HEK293 (cell line): Measurements from ENCODE around the gene XRN1.

Source experiments
- CTCF ChIA-PET: fragments of 350-600 bp; formaldehyde crosslinking; extraction: SDS; loops from one replicate; lab custom pipeline; 2021; ENCODE audit warnings: antibody characterized with exemption; lab: Yijun Ruan, JAX
- POLR2A ChIA-PET: fragments of 300-600 bp; formaldehyde crosslinking; extraction: SDS; loops from one replicate; lab custom pipeline; 2020; ENCODE audit warnings: antibody characterized with exemption, inconsistent platforms; lab: Yijun Ruan, JAX
- H3K27ac ChIP-seq: fragments of 200-500 bp; sonication (Bioruptor generic); 2 replicates; pipeline ENCODE4 v1.5.1; 2014; ENCODE audit warnings: low read depth, low read length, control low read depth, inconsistent platforms; ENCODE audit errors: extremely low read depth
- H3K36me3 ChIP-seq, 2 experiments: fragments of 200-500 bp in 1 of 2; sonication (Bioruptor generic) in 1 of 2; 1 replicate in 1 of 2; 2 replicates in 1 of 2; pipeline ENCODE4 v1.5.1; 2014 to 2017; ENCODE audit warnings: inconsistent platforms in 2 of 2, low read length in 2 of 2; ENCODE audit not compliant: control insufficient read depth in 2 of 2, insufficient read depth in 1 of 2
- H3K4me1 ChIP-seq: fragments of 200-500 bp; sonication (Bioruptor generic); 2 replicates; pipeline ENCODE4 v1.5.1; 2014; ENCODE audit warnings: mild to moderate bottlenecking, low read length, inconsistent platforms; ENCODE audit not compliant: control insufficient read depth, insufficient read depth
- H3K4me3 ChIP-seq: 2 replicates; pipeline ENCODE4 v1.5.1; 2011; ENCODE audit warnings: low read depth, mild to moderate bottlenecking, control low read depth, low read length, moderate library complexity
- H3K9me3 ChIP-seq: fragments of 200-500 bp; sonication (Bioruptor generic); 2 replicates; pipeline ENCODE4 v1.5.1; 2014; ENCODE audit warnings: low read depth, low read length, inconsistent platforms; ENCODE audit not compliant: control insufficient read depth, insufficient read depth
- BCL11B ChIP-seq: fragments of 450-650 bp; formaldehyde crosslinking; IDR thresholded peaks from 2 replicates; pipeline ENCODE4 v1.5.1; 2016; ENCODE audit warnings: low read depth, missing biosample characterization, missing genetic modification characterization
- INSM2 ChIP-seq: fragments of 450-650 bp; formaldehyde crosslinking; IDR thresholded peaks from 2 replicates; pipeline ENCODE4 v1.5.1; 2016; ENCODE audit warnings: missing biosample characterization, missing genetic modification characterization
- KLF7 ChIP-seq: fragments of 450-650 bp; formaldehyde crosslinking; IDR thresholded peaks from 2 replicates; pipeline ENCODE4 v1.5.1; 2016; ENCODE audit warnings: missing biosample characterization, missing genetic modification characterization, borderline replicate concordance
- SCRT1 ChIP-seq: fragments of 450-650 bp; formaldehyde crosslinking; IDR thresholded peaks from 2 replicates; pipeline ENCODE4 v1.5.1; 2016; ENCODE audit warnings: missing biosample characterization, missing genetic modification characterization, borderline replicate concordance
- SP7 ChIP-seq: fragments of 450-650 bp; formaldehyde crosslinking; IDR thresholded peaks from 2 replicates; pipeline ENCODE4 v1.5.1; 2016; ENCODE audit warnings: missing biosample characterization, missing genetic modification characterization
- ZBTB1 ChIP-seq: fragments of 450-650 bp; formaldehyde crosslinking; IDR thresholded peaks from 2 replicates; pipeline ENCODE4 v1.5.1; 2016; ENCODE audit warnings: missing biosample characterization, missing genetic modification characterization
- ZBTB17 ChIP-seq: fragments of 450-650 bp; formaldehyde crosslinking; IDR thresholded peaks from 2 replicates; pipeline ENCODE4 v1.5.1; 2016; ENCODE audit warnings: missing biosample characterization, missing genetic modification characterization
- ZBTB44 ChIP-seq: fragments of 450-650 bp; IDR thresholded peaks from 2 replicates; pipeline ENCODE4 v1.5.1; 2018; ENCODE audit warnings: missing biosample characterization, mild to moderate bottlenecking, missing genetic modification characterization
- ZBTB48 ChIP-seq: fragments of 450-650 bp; formaldehyde crosslinking; IDR thresholded peaks from 2 replicates; pipeline ENCODE4 v1.5.1; 2016; ENCODE audit warnings: missing biosample characterization, missing genetic modification characterization
- ZBTB49 ChIP-seq: fragments of 450-650 bp; formaldehyde crosslinking; IDR thresholded peaks from 2 replicates; pipeline ENCODE4 v1.5.1; 2016; ENCODE audit warnings: missing biosample characterization, missing genetic modification characterization, low read depth
- ZBTB7A ChIP-seq: fragments of 450-650 bp; formaldehyde crosslinking; IDR thresholded peaks from 2 replicates; pipeline ENCODE4 v1.5.1; 2016; ENCODE audit warnings: low read depth, missing biosample characterization, missing genetic modification characterization
- ZFHX2 ChIP-seq: fragments of 450-650 bp; formaldehyde crosslinking; conservative IDR thresholded peaks from 2 replicates; pipeline ENCODE4 v1.5.1; 2016; ENCODE audit warnings: missing biosample characterization, missing genetic modification characterization
- ZNF10 ChIP-seq: fragments of 450-650 bp; formaldehyde crosslinking; IDR thresholded peaks from 2 replicates; pipeline ENCODE4 v1.5.1; 2017; ENCODE audit warnings: missing biosample characterization, missing genetic modification characterization
- ZNF114 ChIP-seq: fragments of 450-650 bp; formaldehyde crosslinking; IDR thresholded peaks from 2 replicates; pipeline ENCODE4 v1.5.0; 2017; ENCODE audit warnings: missing biosample characterization, missing genetic modification characterization
- ZNF174 ChIP-seq: fragments of 450-650 bp; formaldehyde crosslinking; IDR thresholded peaks from 2 replicates; pipeline ENCODE4 v1.5.0; 2017; ENCODE audit warnings: missing biosample characterization, mild to moderate bottlenecking, missing genetic modification characterization
- ZNF223 ChIP-seq: fragments of 450-650 bp; formaldehyde crosslinking; IDR thresholded peaks from 2 replicates; pipeline ENCODE4 v1.5.1; 2016; ENCODE audit warnings: missing biosample characterization, missing genetic modification characterization
- ZNF23 ChIP-seq: fragments of 450-650 bp; formaldehyde crosslinking; IDR thresholded peaks from 2 replicates; pipeline ENCODE4 v1.5.1; 2016; ENCODE audit warnings: missing biosample characterization, missing genetic modification characterization, borderline replicate concordance
- ZNF248 ChIP-seq: fragments of 450-650 bp; formaldehyde crosslinking; IDR thresholded peaks from 2 replicates; pipeline ENCODE4 v1.5.1; 2017; ENCODE audit warnings: missing biosample characterization, missing genetic modification characterization
- ZNF292 ChIP-seq: fragments of 450-650 bp; formaldehyde crosslinking; IDR thresholded peaks from 2 replicates; pipeline ENCODE4 v1.5.1; 2016; ENCODE audit warnings: low read depth, missing biosample characterization, missing genetic modification characterization, borderline replicate concordance
- ZNF311 ChIP-seq: fragments of 450-650 bp; formaldehyde crosslinking; IDR thresholded peaks from 2 replicates; pipeline ENCODE4 v1.5.1; 2017; ENCODE audit warnings: missing biosample characterization, missing genetic modification characterization, borderline replicate concordance
- ZNF350 ChIP-seq: fragments of 450-650 bp; formaldehyde crosslinking; IDR thresholded peaks from 2 replicates; pipeline ENCODE4 v1.5.0; 2017; ENCODE audit warnings: missing biosample characterization, mild to moderate bottlenecking, missing genetic modification characterization
- ZNF362 ChIP-seq: fragments of 450-650 bp; formaldehyde crosslinking; IDR thresholded peaks from 2 replicates; pipeline ENCODE4 v1.5.1; 2016; ENCODE audit warnings: missing biosample characterization, missing genetic modification characterization
- ZNF394 ChIP-seq: fragments of 450-650 bp; formaldehyde crosslinking; IDR thresholded peaks from 2 replicates; pipeline ENCODE4 v1.5.1; 2016; ENCODE audit warnings: missing biosample characterization, missing genetic modification characterization, mild to moderate bottlenecking, moderate library complexity, borderline replicate concordance
- ZNF416 ChIP-seq: fragments of 450-650 bp; formaldehyde crosslinking; IDR thresholded peaks from 2 replicates; pipeline ENCODE4 v1.5.1; 2016; ENCODE audit warnings: missing biosample characterization, missing genetic modification characterization
- ZNF433 ChIP-seq: fragments of 450-650 bp; formaldehyde crosslinking; IDR thresholded peaks from 2 replicates; pipeline ENCODE4 v1.5.1; 2016; ENCODE audit warnings: missing biosample characterization, missing genetic modification characterization, low read depth
- ZNF623 ChIP-seq: fragments of 450-650 bp; formaldehyde crosslinking; IDR thresholded peaks from 2 replicates; pipeline ENCODE4 v1.5.1; 2016; ENCODE audit warnings: missing biosample characterization, missing genetic modification characterization
- ZNF629 ChIP-seq: fragments of 450-650 bp; formaldehyde crosslinking; IDR thresholded peaks from 2 replicates; pipeline ENCODE4 v1.5.1; 2017; ENCODE audit warnings: missing biosample characterization, missing genetic modification characterization
- ZNF768 ChIP-seq: fragments of 450-650 bp; formaldehyde crosslinking; IDR thresholded peaks from 2 replicates; pipeline ENCODE4 v1.5.1; 2018; ENCODE audit warnings: missing biosample characterization, mild to moderate bottlenecking, missing genetic modification characterization
- ZNF785 ChIP-seq: fragments of 450-650 bp; formaldehyde crosslinking; IDR thresholded peaks from 2 replicates; pipeline ENCODE4 v1.5.1; 2016; ENCODE audit warnings: missing biosample characterization, missing genetic modification characterization
- ZNF792 ChIP-seq: fragments of 450-650 bp; formaldehyde crosslinking; IDR thresholded peaks from 2 replicates; pipeline ENCODE4 v1.5.1; 2016; ENCODE audit warnings: missing biosample characterization, missing genetic modification characterization
- ZNF837 ChIP-seq: fragments of 450-650 bp; formaldehyde crosslinking; IDR thresholded peaks from 2 replicates; pipeline ENCODE4 v1.5.1; 2016; ENCODE audit warnings: missing biosample characterization, missing genetic modification characterization
- TF ChIP-seq, protein P1 (sequence below): fragments of 450-650 bp; formaldehyde crosslinking; IDR thresholded peaks from 2 replicates; pipeline ENCODE4 v1.5.1; 2016; ENCODE audit warnings: missing biosample characterization, missing genetic modification characterization, borderline replicate concordance

XRN1 gene

DNA sequence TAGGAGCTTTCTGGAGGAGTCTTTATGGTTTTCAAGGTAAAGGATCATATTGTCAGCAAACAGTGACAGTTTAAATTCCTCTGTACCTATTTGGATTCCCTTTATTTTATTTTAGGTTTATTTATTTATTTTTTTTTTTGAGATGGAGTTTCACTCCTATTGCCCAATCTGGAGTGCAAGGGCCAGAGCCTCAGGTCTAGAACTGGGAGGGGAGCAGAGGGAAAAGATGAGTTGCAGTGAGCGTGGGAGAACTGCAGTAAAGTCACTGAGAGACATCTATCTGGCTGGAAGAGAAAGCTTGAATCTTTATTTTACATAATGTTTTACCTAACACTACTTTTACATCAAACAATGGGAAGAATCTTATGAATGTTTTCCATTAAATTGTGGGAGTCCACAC, 172.9 kb downstream of the XRN1 start:
- no peak overlapping the region for H3K27ac ChIP-seq

GRCh38 chr3:142273501-142273900, 174.3 kb downstream of the XRN1 start:
- ChIA-PET CTCF (no interaction called here), POLR2A (no interaction called here)
- H3K4me3 ChIP-seq, result no peak overlapping the region
- no peaks in the 10 kb centered on the region for H3K4me1 ChIP-seq
- no peak overlapping the region for H3K27ac ChIP-seq
- H3K36me3 ChIP-seq, result no peaks in the 10 kb centered on the region
- no peaks in the 10 kb centered on the region for H3K9me3 ChIP-seq
- TF ChIP-seq ZBTB44 (no peak), ZBTB49 (no peak), ZNF223 (tag by site-specific recombination) (no peak), ZFHX2 (tag by site-specific recombination) (no peak), ZNF114 (tag by site-specific recombination) (no peak), SP7 (no peak), ZNF174 (tag by site-specific recombination) (no peak), KLF7 (tag by site-specific recombination) (no peak), ZNF768 (tag by site-specific recombination) (no peak), ZNF350 (tag by site-specific recombination) (no peak), ZNF248 (no peak), ZNF10 (tag by site-specific recombination) (no peak), ZNF629 (tag by site-specific recombination) (no peak), ZBTB17 (no peak), ZNF792 (tag by site-specific recombination) (no peak)

More for the DNA sequence above, 172.9 kb downstream of the XRN1 start:
- TF ChIP-seq SCRT1 (tag by site-specific recombination) (no peak), INSM2 (tag by site-specific recombination) (no peak), ZBTB7A (tag by site-specific recombination) (no peak), ZNF785 (tag by site-specific recombination) (no peak), BCL11B (tag by site-specific recombination) (no peak), ZNF248 (no peak), ZNF433 (tag by site-specific recombination) (no peak), ZNF837 (no peak), ZNF292 (tag by site-specific recombination) (no peak), ZBTB48 (tag by site-specific recombination) (no peak), ZNF416 (tag by site-specific recombination) (no peak), ZNF623 (tag by site-specific recombination) (no peak), ZNF23 (tag by site-specific recombination) (no peak), ZNF311 (tag by site-specific recombination) (no peak), ZBTB1 (no peak), ZNF362 (no peak), ZNF394 (tag by site-specific recombination) (no peak), ZNF174 (tag by site-specific recombination) (no peak)
- TF ChIP-seq, protein P1, sequence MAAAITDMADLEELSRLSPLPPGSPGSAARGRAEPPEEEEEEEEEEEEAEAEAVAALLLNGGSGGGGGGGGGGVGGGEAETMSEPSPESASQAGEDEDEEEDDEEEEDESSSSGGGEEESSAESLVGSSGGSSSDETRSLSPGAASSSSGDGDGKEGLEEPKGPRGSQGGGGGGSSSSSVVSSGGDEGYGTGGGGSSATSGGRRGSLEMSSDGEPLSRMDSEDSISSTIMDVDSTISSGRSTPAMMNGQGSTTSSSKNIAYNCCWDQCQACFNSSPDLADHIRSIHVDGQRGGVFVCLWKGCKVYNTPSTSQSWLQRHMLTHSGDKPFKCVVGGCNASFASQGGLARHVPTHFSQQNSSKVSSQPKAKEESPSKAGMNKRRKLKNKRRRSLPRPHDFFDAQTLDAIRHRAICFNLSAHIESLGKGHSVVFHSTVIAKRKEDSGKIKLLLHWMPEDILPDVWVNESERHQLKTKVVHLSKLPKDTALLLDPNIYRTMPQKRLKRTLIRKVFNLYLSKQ (tag by site-specific recombination), result no peak
- TF ChIP-seq, all 188 proteins: peak for 0
- ChIA-PET CTCF (interaction anchor here (0.6 to 1.4 kb wide), 2 partner anchors 139 to 150 kb away, joined by 4 read pairs; no protein-coding TSS in a partner anchor), POLR2A (no interaction called here)
- Histone ChIP-seq H3K9me3 (no peaks in the 10 kb centered on the region), H3K4me1 (no peaks in the 10 kb centered on the region), H3K36me3 (no peaks in the 10 kb centered on the region), H3K4me3 (no peak overlapping the region)
